Type B pancreatic cell (in vitro differentiated cells): ENCODE measurements around the gene MAP2K1. TPM values are rescaled to one million over a fixed set of nuclear protein-coding genes. Genes with fewer than 3 reads are reported as not detected.

ENCODE experiments used
- DNase-seq: peaks from one replicate; pipeline ENCODE4 v3.0.0; 2021; ENCODE audit warnings: mixed read lengths; ENCODE audit not compliant: unreplicated experiment; ENCODE audit errors: extremely low spot score
- H3K27ac Mint-ChIP-seq: 2 replicates; pipeline ENCODE4 v1.8.0; 2021; ENCODE audit warnings: mild to moderate bottlenecking, mixed read lengths
- H3K27me3 Mint-ChIP-seq: 2 replicates; pipeline ENCODE4 v1.8.0; 2021; ENCODE audit warnings: mixed read lengths
- H3K36me3 Mint-ChIP-seq: 2 replicates; pipeline ENCODE4 v1.8.0; 2021; ENCODE audit warnings: mixed read lengths
- H3K4me1 Mint-ChIP-seq: one replicate; pipeline ENCODE4 v1.8.0; 2021; ENCODE audit warnings: mixed read lengths; ENCODE audit not compliant: unreplicated experiment
- H3K4me3 Mint-ChIP-seq: 2 replicates; pipeline ENCODE4 v1.8.0; 2021; ENCODE audit warnings: mild to moderate bottlenecking, mixed read lengths
- H3K9me3 Mint-ChIP-seq: 2 replicates; pipeline ENCODE4 v1.8.0; 2021; ENCODE audit warnings: mixed read lengths
- microRNA-seq: library from miRNA; unstranded; fragments of <30 nt; microRNA quantifications from one replicate; pipeline ENCODE4, GENCODE V29; 2020
- total RNA-seq: library from RNA; stranded (reverse); gene quantifications from 2 replicates; pipeline ENCODE4 v1.2.1, GENCODE V29; 2021; ENCODE audit warnings: low replicate concordance
- TF ChIP-seq, protein P1 (sequence below): fragments of 200-600 bp; sonication (generic); conservative IDR thresholded peaks from 2 replicates; pipeline ENCODE4 v1.5.0; 2021; ENCODE audit warnings: antibody characterized with exemption, mild to moderate bottlenecking

Gene MAP2K1
- total RNA-seq, 1 donor from 2014 or later, result 33.8 TPM

DNA sequence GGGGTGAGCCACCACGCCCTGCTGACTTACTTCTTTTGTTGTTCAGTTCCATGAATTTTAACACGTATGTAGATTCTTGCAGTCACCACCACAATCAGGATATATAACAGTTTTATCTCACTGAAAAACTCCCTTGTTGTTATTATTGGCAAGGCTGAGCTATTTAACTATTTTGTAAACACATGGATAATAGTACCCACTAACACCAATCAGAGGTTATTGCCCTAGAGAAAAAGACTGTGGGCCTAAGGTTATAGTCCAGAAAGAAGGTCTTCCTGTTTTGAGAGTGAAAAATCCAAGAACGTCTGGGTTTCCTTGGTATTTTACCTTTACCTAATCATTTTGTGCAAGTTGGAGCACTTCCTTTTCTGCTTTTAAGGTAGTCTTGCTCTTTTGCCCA is 127.9 kb downstream of the MAP2K1 start:
- Mint-ChIP-seq H3K9me3 (no peaks in the 10 kb centered on the region), H3K27me3 (no peaks in the 10 kb centered on the region), H3K36me3 (peaks cover 11% of the 10 kb centered on the region), H3K4me3 (no peak overlapping the region), H3K4me1 (no peaks in the 10 kb centered on the region), H3K27ac (no peak overlapping the region)
- TF ChIP-seq, protein P1, sequence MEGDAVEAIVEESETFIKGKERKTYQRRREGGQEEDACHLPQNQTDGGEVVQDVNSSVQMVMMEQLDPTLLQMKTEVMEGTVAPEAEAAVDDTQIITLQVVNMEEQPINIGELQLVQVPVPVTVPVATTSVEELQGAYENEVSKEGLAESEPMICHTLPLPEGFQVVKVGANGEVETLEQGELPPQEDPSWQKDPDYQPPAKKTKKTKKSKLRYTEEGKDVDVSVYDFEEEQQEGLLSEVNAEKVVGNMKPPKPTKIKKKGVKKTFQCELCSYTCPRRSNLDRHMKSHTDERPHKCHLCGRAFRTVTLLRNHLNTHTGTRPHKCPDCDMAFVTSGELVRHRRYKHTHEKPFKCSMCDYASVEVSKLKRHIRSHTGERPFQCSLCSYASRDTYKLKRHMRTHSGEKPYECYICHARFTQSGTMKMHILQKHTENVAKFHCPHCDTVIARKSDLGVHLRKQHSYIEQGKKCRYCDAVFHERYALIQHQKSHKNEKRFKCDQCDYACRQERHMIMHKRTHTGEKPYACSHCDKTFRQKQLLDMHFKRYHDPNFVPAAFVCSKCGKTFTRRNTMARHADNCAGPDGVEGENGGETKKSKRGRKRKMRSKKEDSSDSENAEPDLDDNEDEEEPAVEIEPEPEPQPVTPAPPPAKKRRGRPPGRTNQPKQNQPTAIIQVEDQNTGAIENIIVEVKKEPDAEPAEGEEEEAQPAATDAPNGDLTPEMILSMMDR, result no peak
- DNase-seq, result no peak

DNA sequence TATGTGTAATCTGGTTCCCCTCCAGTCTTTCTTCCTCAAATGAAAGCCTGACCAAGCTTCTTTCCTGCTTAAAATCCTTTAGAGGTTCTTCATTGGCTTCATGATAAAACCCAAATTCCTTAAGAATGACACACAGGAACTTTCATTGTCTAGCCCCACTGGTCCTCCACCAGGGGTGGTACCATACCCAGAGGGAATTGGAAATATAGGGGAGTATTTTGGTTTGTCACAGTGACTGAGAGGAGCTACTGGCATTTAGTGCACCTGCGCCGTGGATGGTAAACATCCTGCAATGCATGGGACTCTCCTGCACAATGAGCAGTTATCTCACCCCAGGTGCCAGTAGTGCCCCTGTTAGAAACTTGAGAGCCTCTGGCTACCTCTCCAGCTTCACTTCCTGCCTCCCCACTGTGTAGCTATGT is 129.2 kb downstream of the MAP2K1 start:
- H3K36me3 Mint-ChIP-seq, result peaks cover 11% of the 10 kb centered on the region
- no peak for DNase-seq
- TF ChIP-seq, protein P1, result no peak
- H3K27ac Mint-ChIP-seq, result no peak overlapping the region
- no peak overlapping the region for H3K4me3 Mint-ChIP-seq
- H3K4me1 Mint-ChIP-seq, result no peaks in the 10 kb centered on the region
- H3K9me3 Mint-ChIP-seq, result no peaks in the 10 kb centered on the region
- no peaks in the 10 kb centered on the region for H3K27me3 Mint-ChIP-seq

DNA sequence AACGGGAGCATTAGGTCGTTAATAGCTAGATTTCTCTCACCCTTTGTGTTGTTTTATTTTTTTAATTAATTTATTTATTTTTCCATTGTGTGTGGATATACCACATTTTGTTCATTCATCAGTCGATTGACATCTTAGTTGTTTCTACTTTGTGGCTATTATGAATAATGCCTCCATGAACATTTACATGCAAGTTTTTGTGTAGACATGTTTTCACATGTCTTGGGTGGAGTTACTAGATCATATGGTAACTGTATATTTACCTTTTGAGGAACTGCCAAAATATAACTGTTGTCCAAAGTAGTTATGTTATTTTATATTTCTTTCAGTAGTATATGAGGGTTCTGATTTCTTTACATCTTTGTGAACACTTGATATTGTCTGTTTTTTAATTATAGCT is 137.2 kb downstream of the MAP2K1 start:
- no peaks in the 10 kb centered on the region for H3K9me3 Mint-ChIP-seq
- no peak for DNase-seq
- no peaks in the 10 kb centered on the region for H3K4me1 Mint-ChIP-seq
- no peaks in the 10 kb centered on the region for H3K36me3 Mint-ChIP-seq
- no peak overlapping the region for H3K27ac Mint-ChIP-seq
- H3K4me3 Mint-ChIP-seq, result no peak overlapping the region
- TF ChIP-seq, protein P1, result no peak
- H3K27me3 Mint-ChIP-seq, result no peaks in the 10 kb centered on the region

DNA sequence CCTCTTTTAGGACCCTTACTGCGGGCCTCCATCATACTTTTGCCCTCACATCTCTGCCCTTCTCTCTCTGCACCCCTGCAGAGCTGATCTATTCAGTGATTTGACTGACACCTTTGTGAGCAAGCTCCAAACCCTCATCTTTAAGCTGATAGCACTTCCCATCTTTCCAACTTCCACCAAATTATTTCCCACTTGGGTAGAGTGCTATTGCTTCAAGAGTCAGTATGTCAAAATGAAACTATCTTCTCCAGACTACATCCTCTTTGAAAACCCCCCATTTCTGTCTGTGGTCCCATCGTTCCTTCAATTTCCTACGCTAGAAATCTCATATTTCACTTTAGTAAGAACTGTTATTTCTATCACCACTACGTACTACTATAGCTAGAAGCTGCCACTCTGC is 138.1 kb downstream of the MAP2K1 start:
- DNase-seq, result no peak
- no peak overlapping the region for H3K27ac Mint-ChIP-seq
- no peaks in the 10 kb centered on the region for H3K4me1 Mint-ChIP-seq
- TF ChIP-seq, protein P1, result no peak
- H3K9me3 Mint-ChIP-seq, result no peaks in the 10 kb centered on the region
- H3K36me3 Mint-ChIP-seq, result no peaks in the 10 kb centered on the region
- H3K4me3 Mint-ChIP-seq, result no peak overlapping the region
- no peaks in the 10 kb centered on the region for H3K27me3 Mint-ChIP-seq

DNA sequence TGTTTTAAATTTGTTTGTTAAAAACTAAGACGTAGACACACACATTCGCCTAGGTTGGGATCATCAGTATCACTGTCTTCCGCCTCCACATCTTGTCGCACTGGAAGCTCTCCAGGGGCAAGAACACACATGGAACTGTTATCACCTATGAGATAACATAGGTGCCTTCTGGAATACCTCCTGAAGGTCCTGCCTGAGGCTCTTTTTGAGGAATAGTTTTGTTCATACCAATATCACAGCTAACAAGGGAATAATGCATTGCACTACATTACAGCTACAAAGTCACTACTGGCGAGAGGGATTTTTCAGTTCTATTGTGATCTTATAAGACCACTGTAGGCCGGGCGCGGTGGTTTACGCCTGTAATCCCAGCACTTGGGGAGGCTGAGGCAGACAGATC is 148.3 kb downstream of the MAP2K1 start:
- Mint-ChIP-seq H3K4me1 (no peaks in the 10 kb centered on the region), H3K36me3 (peaks cover 24% of the 10 kb centered on the region), H3K27me3 (no peaks in the 10 kb centered on the region), H3K4me3 (no peak overlapping the region), H3K9me3 (no peaks in the 10 kb centered on the region), H3K27ac (no peak overlapping the region)
- DNase-seq, result no peak
- TF ChIP-seq, protein P1, result no peak

Small RNAs within 50 kb of the gene (microRNA-seq; reads per million reads assigned to microRNA genes)
- gene MIR4512, result not detected

Other genes starting within 250 kb of the MAP2K1 start
- 2.6 and 3.3 TPM in 2 replicates for gene MEGF11, start 133.2 kb upstream of the MAP2K1 start, total RNA-seq
- 21.6 and 37.7 TPM in 2 replicates for gene DIS3L, start 93.3 kb upstream of the MAP2K1 start, total RNA-seq
- gene TIPIN, start 30.2 kb upstream of the MAP2K1 start, total RNA-seq, result 8.3 and 14.3 TPM in 2 replicates
- 25.3 and 27.8 TPM in 2 replicates for gene SNAPC5, start 110.8 kb downstream of the MAP2K1 start, total RNA-seq
- gene RPL4, start 117.9 kb downstream of the MAP2K1 start, total RNA-seq, result 2,930 and 3,234 TPM in 2 replicates
- gene ZWILCH, start 118.4 kb downstream of the MAP2K1 start, total RNA-seq, result 15.0 and 23.2 TPM in 2 replicates
- gene LCTL, start 179.1 kb downstream of the MAP2K1 start, total RNA-seq, result 1.4 TPM in 1 of 2 replicates, not detected in the other